Measurements from ENCODE around the gene SSUH2. TPM values are rescaled to one million over a fixed set of nuclear protein-coding genes. Genes with fewer than 3 reads are reported as not detected.

SSUH2 gene
- total RNA-seq, 1 donor from 2014 or later, result 0.57 TPM

GRCh38 chr3:8646313-8646938 lies 1.8 kb upstream of the SSUH2 start:
- H3K9me3 Mint-ChIP-seq (ENCODE audit: low read depth), result no peaks in the 10 kb centered on the region
- H3K4me3 Mint-ChIP-seq (ENCODE audit: low read depth), result no peak overlapping the region
- no peak for TF ChIP-seq CTCF (IDR thresholded peaks at IDR 0.05; ENCODE audit: unreplicated experiment)
- H3K36me3 Mint-ChIP-seq (ENCODE audit: insufficient read depth), result peaks cover 2% of the 10 kb centered on the region
- H3K27me3 Mint-ChIP-seq, result peaks cover 75% of the 10 kb centered on the region
- DNase-seq (ENCODE audit: low spot score, unreplicated experiment), result no peak
- no peak overlapping the region for H3K27ac Mint-ChIP-seq
- peaks cover 20% of the 10 kb centered on the region for H3K4me1 Mint-ChIP-seq (ENCODE audit: low read depth)

GRCh38 chr3:8645712-8646111 lies 1.1 kb upstream of the SSUH2 start:
- no peak for TF ChIP-seq CTCF (IDR thresholded peaks at IDR 0.05; ENCODE audit: unreplicated experiment)
- Mint-ChIP-seq H3K36me3 (ENCODE audit: insufficient read depth) (peaks cover 2% of the 10 kb centered on the region), H3K9me3 (ENCODE audit: low read depth) (no peaks in the 10 kb centered on the region), H3K4me1 (ENCODE audit: low read depth) (peaks cover 18% of the 10 kb centered on the region), H3K4me3 (ENCODE audit: low read depth) (no peak overlapping the region), H3K27ac (no peak overlapping the region), H3K27me3 (peaks cover 67% of the 10 kb centered on the region)
- DNase-seq (ENCODE audit: low spot score, unreplicated experiment), result no peak

- no peak for TF ChIP-seq CTCF (IDR thresholded peaks at IDR 0.05; ENCODE audit: unreplicated experiment)
- no peak overlapping the region for H3K4me3 Mint-ChIP-seq (ENCODE audit: low read depth)
- no peak for DNase-seq (ENCODE audit: low spot score, unreplicated experiment)
- no peak overlapping the region for H3K27ac Mint-ChIP-seq
- H3K36me3 Mint-ChIP-seq (ENCODE audit: insufficient read depth), result no peaks in the 10 kb centered on the region
- no peaks in the 10 kb centered on the region for H3K9me3 Mint-ChIP-seq (ENCODE audit: low read depth)
- peaks cover 54% of the 10 kb centered on the region for H3K27me3 Mint-ChIP-seq
- peaks cover 21% of the 10 kb centered on the region for H3K4me1 Mint-ChIP-seq (ENCODE audit: low read depth)
Observed at GRCh38 chr3:8643693-8644365, 769 bp downstream of the SSUH2 start.

GRCh38 chr3:8642001-8642400 lies 2.6 kb downstream of the SSUH2 start:
- peaks cover 42% of the 10 kb centered on the region for H3K27me3 Mint-ChIP-seq
- TF ChIP-seq CTCF (IDR thresholded peaks at IDR 0.05; ENCODE audit: unreplicated experiment), result no peak
- H3K4me3 Mint-ChIP-seq (ENCODE audit: low read depth), result no peak overlapping the region
- H3K36me3 Mint-ChIP-seq (ENCODE audit: insufficient read depth), result no peaks in the 10 kb centered on the region
- H3K9me3 Mint-ChIP-seq (ENCODE audit: low read depth), result no peaks in the 10 kb centered on the region
- DNase-seq (ENCODE audit: low spot score, unreplicated experiment), result no peak
- H3K4me1 Mint-ChIP-seq (ENCODE audit: low read depth), result peaks cover 32% of the 10 kb centered on the region
- H3K27ac Mint-ChIP-seq, result no peak overlapping the region

- H3K36me3 Mint-ChIP-seq (ENCODE audit: insufficient read depth), result peaks cover 1% of the 10 kb centered on the region
- TF ChIP-seq CTCF (IDR thresholded peaks at IDR 0.05; ENCODE audit: unreplicated experiment), result no peak
- H3K4me3 Mint-ChIP-seq (ENCODE audit: low read depth), result no peak overlapping the region
- no peak overlapping the region for H3K27ac Mint-ChIP-seq
- peaks cover 3% of the 10 kb centered on the region for H3K9me3 Mint-ChIP-seq (ENCODE audit: low read depth)
- peaks cover 40% of the 10 kb centered on the region for H3K27me3 Mint-ChIP-seq
- DNase-seq (ENCODE audit: low spot score, unreplicated experiment), result no peak
- H3K4me1 Mint-ChIP-seq (ENCODE audit: low read depth), result peaks cover 30% of the 10 kb centered on the region
Observed at GRCh38 chr3:8641472-8641871, 3.1 kb downstream of the SSUH2 start.

Measured in progenitor cell of endocrine pancreas (in vitro differentiated cells).